ENCODE data around the gene NPAS3.

NPAS3 gene

GRCh38 chr14:33230021-33230420 lies 291.3 kb downstream of the NPAS3 start:
- POLR2A ChIA-PET = no interaction called here
- CTCF ChIA-PET = interaction anchor here (1.0 kb wide), 1 partner anchor 10 kb away, joined by 3 read pairs; no protein-coding TSS in a partner anchor
- no peak for DNase-seq (ENCODE audit: extremely low spot score)
- TF ChIP-seq CTCF (IDR thresholded peaks at IDR 0.05; ENCODE audit: control extremely low read depth, extremely low read depth, low read depth, missing control alignments) = no peak

- TF ChIP-seq CTCF (IDR thresholded peaks at IDR 0.05; ENCODE audit: control extremely low read depth, extremely low read depth, low read depth, missing control alignments) = no peak
- CTCF ChIA-PET = no interaction called here
- POLR2A ChIA-PET = no interaction called here
- DNase-seq (ENCODE audit: extremely low spot score) = no peak
These were observed 293.4 kb downstream of the NPAS3 start for GRCh38 chr14:33232031-33232430.

GRCh38 chr14:33237115-33237740 lies 298.5 kb downstream of the NPAS3 start:
- DNase-seq (ENCODE audit: extremely low spot score) = no peak
- CTCF ChIA-PET = no interaction called here
- POLR2A ChIA-PET = no interaction called here
- no peak for TF ChIP-seq CTCF (IDR thresholded peaks at IDR 0.05; ENCODE audit: control extremely low read depth, extremely low read depth, low read depth, missing control alignments)

- POLR2A ChIA-PET = no interaction called here
- CTCF ChIA-PET = no interaction called here
- TF ChIP-seq CTCF (IDR thresholded peaks at IDR 0.05; ENCODE audit: control extremely low read depth, extremely low read depth, low read depth, missing control alignments) = no peak
- DNase-seq (ENCODE audit: extremely low spot score) = no peak
These were observed 300.8 kb downstream of the NPAS3 start for GRCh38 chr14:33239465-33239864.

GRCh38 chr14:33240466-33240865 lies 301.8 kb downstream of the NPAS3 start:
- ChIA-PET CTCF (interaction anchor here (1.1 kb wide), 3 partner anchors 9 to 16 kb away, joined by 3 read pairs; no protein-coding TSS in a partner anchor), POLR2A (no interaction called here)
- DNase-seq (ENCODE audit: extremely low spot score) = no peak
- no peak for TF ChIP-seq CTCF (IDR thresholded peaks at IDR 0.05; ENCODE audit: control extremely low read depth, extremely low read depth, low read depth, missing control alignments)

GRCh38 chr14:33241331-33241730 lies 302.7 kb downstream of the NPAS3 start:
- CTCF ChIA-PET = interaction anchor here (1.1 kb wide), 2 partner anchors 8 to 15 kb away, joined by 3 read pairs; no protein-coding TSS in a partner anchor
- TF ChIP-seq CTCF (IDR thresholded peaks at IDR 0.05; ENCODE audit: control extremely low read depth, extremely low read depth, low read depth, missing control alignments) = no peak
- POLR2A ChIA-PET = no interaction called here
- no peak for DNase-seq (ENCODE audit: extremely low spot score)
